DND-41 (cell line): ENCODE results near the gene HOOK2.

Source experiments
- EZH2 ChIP-seq: IDR thresholded peaks from 3 replicates; pipeline ENCODE4 v1.6.1; 2012; ENCODE audit warnings: borderline replicate concordance, low read depth, mild to moderate bottlenecking, moderate library complexity, low read length, inconsistent platforms; ENCODE audit not compliant: severe bottlenecking
- TF ChIP-seq, protein P1 (sequence below): IDR thresholded peaks from 2 replicates; pipeline ENCODE4 v1.5.1; 2012; ENCODE audit warnings: borderline replicate concordance, low read length, moderate library complexity, mild to moderate bottlenecking; ENCODE audit not compliant: poor library complexity, severe bottlenecking; ENCODE audit errors: extremely low read depth

DNA sequence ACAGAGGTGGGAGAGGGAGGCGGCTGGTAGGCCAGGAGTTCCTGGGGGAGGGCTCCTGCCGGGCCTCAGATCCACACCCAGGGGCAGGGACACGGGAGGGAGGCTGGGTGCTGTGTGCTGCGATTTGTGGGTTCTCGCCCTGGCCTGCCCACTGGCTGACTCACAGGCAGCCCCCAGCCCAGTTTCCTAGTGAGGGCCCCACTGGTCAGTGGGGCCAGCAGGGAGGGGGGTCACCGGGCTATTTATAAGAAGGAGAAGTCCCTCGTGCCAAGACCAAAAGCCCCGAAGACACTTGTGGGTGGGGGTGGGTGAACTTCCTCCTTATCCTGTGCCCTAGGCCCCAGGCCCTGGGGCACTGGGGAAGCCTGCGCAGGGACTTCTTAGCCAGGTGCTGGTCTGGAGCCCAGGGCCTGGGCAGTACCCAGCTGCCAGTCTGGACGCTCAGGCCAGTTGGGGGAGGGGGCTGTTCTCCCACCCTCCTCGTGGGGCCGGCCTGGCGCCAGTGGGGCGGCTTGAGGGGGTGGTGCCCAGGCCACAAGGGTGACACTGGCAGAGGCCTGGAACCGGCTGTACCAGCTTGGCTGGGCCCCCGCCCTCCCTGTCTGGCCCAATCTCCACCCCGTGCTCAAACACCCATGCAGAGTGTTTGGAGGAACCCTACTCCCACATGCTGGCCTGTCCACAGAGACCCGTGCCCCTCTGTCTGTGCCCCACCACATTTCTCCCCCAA lies 11.0 kb upstream of the HOOK2 start:
- TF ChIP-seq EZH2, result no peak
- TF ChIP-seq, protein P1, sequence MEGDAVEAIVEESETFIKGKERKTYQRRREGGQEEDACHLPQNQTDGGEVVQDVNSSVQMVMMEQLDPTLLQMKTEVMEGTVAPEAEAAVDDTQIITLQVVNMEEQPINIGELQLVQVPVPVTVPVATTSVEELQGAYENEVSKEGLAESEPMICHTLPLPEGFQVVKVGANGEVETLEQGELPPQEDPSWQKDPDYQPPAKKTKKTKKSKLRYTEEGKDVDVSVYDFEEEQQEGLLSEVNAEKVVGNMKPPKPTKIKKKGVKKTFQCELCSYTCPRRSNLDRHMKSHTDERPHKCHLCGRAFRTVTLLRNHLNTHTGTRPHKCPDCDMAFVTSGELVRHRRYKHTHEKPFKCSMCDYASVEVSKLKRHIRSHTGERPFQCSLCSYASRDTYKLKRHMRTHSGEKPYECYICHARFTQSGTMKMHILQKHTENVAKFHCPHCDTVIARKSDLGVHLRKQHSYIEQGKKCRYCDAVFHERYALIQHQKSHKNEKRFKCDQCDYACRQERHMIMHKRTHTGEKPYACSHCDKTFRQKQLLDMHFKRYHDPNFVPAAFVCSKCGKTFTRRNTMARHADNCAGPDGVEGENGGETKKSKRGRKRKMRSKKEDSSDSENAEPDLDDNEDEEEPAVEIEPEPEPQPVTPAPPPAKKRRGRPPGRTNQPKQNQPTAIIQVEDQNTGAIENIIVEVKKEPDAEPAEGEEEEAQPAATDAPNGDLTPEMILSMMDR, result no peak
